ENCODE data around the gene ZSWIM5. TPM values are rescaled to one million over a fixed set of nuclear protein-coding genes. Genes with fewer than 3 reads are reported as not detected.

The ZSWIM5 gene
- total RNA-seq, 2 donors from 2014 or later: 3.6 to 4.4 TPM

DNA sequence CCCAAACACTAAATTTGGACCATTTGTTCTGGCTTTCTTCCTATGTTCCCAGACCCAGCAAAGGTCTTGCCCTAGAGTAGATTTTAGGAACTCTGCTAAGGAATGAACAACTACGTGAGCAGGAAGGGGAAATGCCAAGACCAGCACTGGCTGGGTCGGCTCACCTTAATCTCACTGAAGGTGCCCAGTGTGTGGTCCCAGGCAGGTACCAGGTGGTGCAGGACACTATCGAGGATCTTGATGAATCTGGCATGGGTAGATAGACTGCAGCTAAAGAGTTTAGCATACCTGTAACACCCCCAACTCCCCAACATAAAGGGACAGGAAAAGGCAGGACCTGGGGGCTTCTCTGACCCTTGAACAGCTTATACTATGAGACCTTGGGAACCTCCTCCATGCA, 198.3 kb downstream of the ZSWIM5 start:
- peaks cover 9 to 50% of the 10 kb centered on the region in 2 donors for H3K36me3 ChIP-seq (replicated peaks in 1 of 2; ENCODE audit: insufficient read depth in 1 of 2, low read depth in 2 of 2)
- no peak for TF ChIP-seq CTCF (IDR thresholded peaks at IDR 0.05)
- TF ChIP-seq POLR2A (IDR thresholded peaks at IDR 0.05): no peak
- no peaks in the 10 kb centered on the region for H3K27me3 ChIP-seq
- no peak overlapping the region for H3K27ac ChIP-seq
- ATAC-seq (no peak), DNase-seq (no peak)
- intact Hi-C loops (cut with DNase I): no loop called here
- no peak overlapping the region for H3K4me3 ChIP-seq
- H3K4me1 ChIP-seq: peaks cover 31% of the 10 kb centered on the region
- 78 to 79% methylated on average over 3 of the region's 3 CpGs for WGBS, 2 donors
- no peaks in the 10 kb centered on the region for H3K9me3 ChIP-seq

DNA sequence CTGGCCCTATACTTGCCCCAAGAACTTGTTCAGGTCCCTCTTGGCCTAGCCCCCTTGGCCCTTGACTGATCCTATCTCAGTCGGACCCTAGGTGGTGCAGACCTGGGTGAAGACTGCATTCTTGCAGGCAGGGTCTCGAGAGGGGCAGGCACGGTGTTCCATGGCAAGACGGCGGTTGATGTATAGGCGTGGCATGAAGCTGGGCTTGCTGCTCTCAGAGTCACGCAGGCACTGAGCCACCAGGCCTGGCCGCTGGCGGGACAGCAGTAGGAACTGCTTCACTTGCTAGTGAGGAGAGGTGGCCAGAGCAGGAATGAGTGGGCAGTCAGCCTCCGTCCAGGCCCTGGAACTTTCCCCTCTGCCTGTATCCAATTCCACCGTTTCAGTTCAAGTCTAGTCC, 199.1 kb downstream of the ZSWIM5 start:
- H3K9me3 ChIP-seq: no peaks in the 10 kb centered on the region
- H3K36me3 ChIP-seq (replicated peaks in 1 of 2; ENCODE audit: insufficient read depth in 1 of 2, low read depth in 2 of 2): peaks cover 9 to 52% of the 10 kb centered on the region in 2 donors
- peaks cover 23% of the 10 kb centered on the region for H3K4me1 ChIP-seq
- intact Hi-C loops (cut with DNase I): no loop called here
- no peaks in the 10 kb centered on the region for H3K27me3 ChIP-seq
- WGBS, 2 donors: 82 to 86% methylated on average over 5 to 11 of the region's 11 CpGs
- ATAC-seq: no peak
- no peak overlapping the region for H3K27ac ChIP-seq
- TF ChIP-seq CTCF (IDR thresholded peaks at IDR 0.05): no peak
- no peak for TF ChIP-seq POLR2A (IDR thresholded peaks at IDR 0.05)
- no peak overlapping the region for H3K4me3 ChIP-seq
- DNase-seq: no peak

GRCh38 chr1:45005761-45006160, 200.6 kb downstream of the ZSWIM5 start:
- no peak for TF ChIP-seq POLR2A (IDR thresholded peaks at IDR 0.05)
- TF ChIP-seq CTCF (IDR thresholded peaks at IDR 0.05): no peak
- intact Hi-C loops (cut with DNase I): no loop called here
- Histone ChIP-seq H3K9me3 (no peaks in the 10 kb centered on the region), H3K36me3 (replicated peaks in 1 of 2; ENCODE audit: insufficient read depth in 1 of 2, low read depth in 2 of 2) (peaks cover 9 to 53% of the 10 kb centered on the region in 2 donors), H3K27me3 (no peaks in the 10 kb centered on the region), H3K4me1 (peaks cover 22% of the 10 kb centered on the region), H3K27ac (no peak overlapping the region), H3K4me3 (no peak overlapping the region)
- DNase-seq (no peak), ATAC-seq (no peak)
- WGBS, 2 donors: 91 to 100% methylated on average over 2 to 6 of the region's 6 CpGs

- Histone ChIP-seq H3K9me3 (no peaks in the 10 kb centered on the region), H3K27me3 (no peaks in the 10 kb centered on the region), H3K4me1 (peaks cover 15% of the 10 kb centered on the region), H3K4me3 (no peak overlapping the region), H3K36me3 (replicated peaks in 1 of 2; ENCODE audit: insufficient read depth in 1 of 2, low read depth in 2 of 2) (peaks cover 9 to 53% of the 10 kb centered on the region in 2 donors), H3K27ac (no peak overlapping the region)
- 78 to 86% methylated on average over 6 to 7 of the region's 7 CpGs for WGBS, 2 donors
- DNase-seq (no peak), ATAC-seq (no peak)
- intact Hi-C loops (cut with DNase I): no loop called here
- TF ChIP-seq POLR2A (IDR thresholded peaks at IDR 0.05) (no peak), CTCF (IDR thresholded peaks at IDR 0.05) (no peak)
These were observed 202.0 kb downstream of the ZSWIM5 start for GRCh38 chr1:45004281-45004920.

GRCh38 chr1:45003741-45004140, 202.7 kb downstream of the ZSWIM5 start:
- 91 to 97% methylated on average over 9 to 12 of the region's 14 CpGs for WGBS, 2 donors
- Histone ChIP-seq H3K27me3 (no peaks in the 10 kb centered on the region), H3K9me3 (no peaks in the 10 kb centered on the region), H3K4me1 (peaks cover 9% of the 10 kb centered on the region), H3K4me3 (no peak overlapping the region), H3K36me3 (replicated peaks in 1 of 2; ENCODE audit: insufficient read depth in 1 of 2, low read depth in 2 of 2) (peaks cover 9 to 52% of the 10 kb centered on the region in 2 donors), H3K27ac (no peak overlapping the region)
- intact Hi-C loops (cut with DNase I): no loop called here
- TF ChIP-seq POLR2A (IDR thresholded peaks at IDR 0.05) (no peak), CTCF (IDR thresholded peaks at IDR 0.05) (no peak)
- DNase-seq (no peak), ATAC-seq (no peak)

Measured in body of pancreas (tissue), 4 donors.